H1 (cell line): ENCODE results near the gene PUSL1. TPM values are rescaled to one million over a fixed set of nuclear protein-coding genes. Genes with fewer than 3 reads are reported as not detected.

Experiments used
- CTCF ChIA-PET: fragments of 300-600 bp; sonication (Branson Sonifier 250); formaldehyde crosslinking; loops from one replicate; lab custom pipeline; 2021; ENCODE audit not compliant: partially characterized antibody; lab: Charles Lee
- POLR2A ChIA-PET: fragments of 300-600 bp; sonication (Branson Sonifier 250); formaldehyde crosslinking; loops from one replicate; lab custom pipeline; 2021; ENCODE audit warnings: inconsistent platforms; ENCODE audit not compliant: partially characterized antibody; lab: Charles Lee
- DNase-seq, 2 experiments: peaks; one replicate each; pipeline versions ENCODE4 v3.0.0 to v3.0.0-alpha.2; 2010 to 2022; ENCODE audit warnings: low spot score in 2 of 2, low read depth in 1 of 2, mixed read lengths in 1 of 2
- FAIRE-seq: peaks from 2 replicates; lab custom pipeline; 2011; peaks lifted over from hg19 to GRCh38; lab: Jason Lieb, UNC
- H2AFZ ChIP-seq: 2 replicates; pipeline ENCODE4 v1.8.1; 2012; ENCODE audit warnings: low read length, inconsistent platforms
- H2AK5ac ChIP-seq: 2 replicates; pipeline ENCODE4 v1.6.1; 2013; ENCODE audit warnings: low read depth, low read length
- H2BK120ac ChIP-seq: replicated peaks from 2 replicates; pipeline ENCODE3; 2013; ENCODE audit warnings: low read depth, low read length, inconsistent platforms
- H2BK12ac ChIP-seq: 2 replicates; pipeline ENCODE4 v1.6.1; 2013; ENCODE audit warnings: low read depth, low read length
- H2BK15ac ChIP-seq: 2 replicates; pipeline ENCODE4 v1.6.1; 2013; ENCODE audit warnings: low read length
- H2BK20ac ChIP-seq: 2 replicates; pipeline ENCODE4 v1.6.1; 2013; ENCODE audit warnings: low read length
- H2BK5ac ChIP-seq: 2 replicates; pipeline ENCODE4 v1.6.1; 2013; ENCODE audit warnings: low read depth, low read length
- H3K14ac ChIP-seq: 2 replicates; pipeline ENCODE4 v1.6.1; 2013; ENCODE audit warnings: inconsistent platforms; ENCODE audit not compliant: insufficient read length
- H3K18ac ChIP-seq: 2 replicates; pipeline ENCODE4 v1.6.1; 2013; ENCODE audit warnings: low read length; ENCODE audit errors: extremely low read depth
- H3K23ac ChIP-seq: 2 replicates; pipeline ENCODE4 v1.6.1; 2013; ENCODE audit warnings: inconsistent platforms; ENCODE audit not compliant: insufficient read length
- H3K23me2 ChIP-seq: 2 replicates; pipeline ENCODE4 v1.6.1; 2013; ENCODE audit warnings: low read depth, low read length
- H3K27ac ChIP-seq: 2 replicates; pipeline ENCODE4 v1.6.1; 2011; ENCODE audit warnings: low read depth, low read length, inconsistent platforms
- H3K27me3 ChIP-seq, 4 experiments: replicated peaks in 1 of 4; 1 replicate in 1 of 4; 2 replicates in 3 of 4; pipeline versions ENCODE4 v1.6.1 to v1.8.1; 2011 to 2013; ENCODE audit warnings: low read length in 3 of 4, mild to moderate bottlenecking in 3 of 4, inconsistent platforms in 2 of 4, mixed read lengths in 2 of 4, moderate library complexity in 1 of 4; ENCODE audit not compliant: control insufficient read depth in 3 of 4, insufficient read depth in 3 of 4; ENCODE audit errors: extremely low read depth in 1 of 4
- H3K36me3 ChIP-seq, 4 experiments: 2 replicates each; pipeline versions ENCODE4 v1.6.1 to v1.8.1; 2011 to 2013; ENCODE audit warnings: mild to moderate bottlenecking in 4 of 4, low read length in 3 of 4, moderate library complexity in 2 of 4, control low read depth in 1 of 4, inconsistent platforms in 1 of 4; ENCODE audit not compliant: insufficient read depth in 4 of 4, control insufficient read depth in 2 of 4
- H3K4ac ChIP-seq: replicated peaks from 2 replicates; pipeline ENCODE3; 2013; ENCODE audit warnings: low read length, low read depth, mixed read lengths, inconsistent platforms; ENCODE audit not compliant: insufficient read length
- H3K4me1 ChIP-seq, 4 experiments: replicated peaks in 1 of 4; 1 replicate in 1 of 4; 2 replicates in 3 of 4; pipeline versions ENCODE4 v1.6.1 to v1.8.1; 2011 to 2013; ENCODE audit warnings: low read length in 3 of 4, inconsistent platforms in 2 of 4, mixed read lengths in 1 of 4; ENCODE audit not compliant: insufficient read depth in 4 of 4, control insufficient read depth in 3 of 4
- H3K4me2 ChIP-seq, 2 experiments: 2 replicates each; pipeline versions ENCODE4 v1.6.1 to v1.8.1; 2011 to 2013; ENCODE audit warnings: low read depth in 2 of 2, low read length in 2 of 2, control low read depth in 1 of 2, inconsistent platforms in 1 of 2, mild to moderate bottlenecking in 1 of 2; ENCODE audit not compliant: insufficient read depth in 1 of 2
- H3K4me3 ChIP-seq, 4 experiments: fragments of 200-600, 300-600 bp in 1 of 4; sonication (generic), shearing (Covaris generic), sonication (Bioruptor Twin) in 1 of 4; 2 replicates each; pipeline versions ENCODE4 v1.5.1 to v1.8.1; 2011 to 2016; ENCODE audit warnings: low read length in 4 of 4, low read depth in 3 of 4, control low read depth in 2 of 4, inconsistent platforms in 2 of 4, mild to moderate bottlenecking in 2 of 4, mixed read lengths in 1 of 4, moderate library complexity in 1 of 4; ENCODE audit not compliant: insufficient read depth in 2 of 4; ENCODE audit errors: extremely low read depth in 1 of 4
- H3K56ac ChIP-seq: replicated peaks from 2 replicates; pipeline ENCODE3; 2013; ENCODE audit warnings: low read depth, mild to moderate bottlenecking, mixed read lengths, low read length, inconsistent platforms; ENCODE audit not compliant: insufficient read length
- H3K79me1 ChIP-seq: 2 replicates; pipeline ENCODE4 v1.6.1; 2013; ENCODE audit warnings: low read depth, low read length, control low read depth
- H3K79me2 ChIP-seq, 2 experiments: 2 replicates each; pipeline versions ENCODE4 v1.6.1 to v1.8.1; 2012 to 2013; ENCODE audit warnings: low read length in 2 of 2, mild to moderate bottlenecking in 2 of 2, inconsistent platforms in 1 of 2; ENCODE audit not compliant: insufficient read depth in 2 of 2, control insufficient read depth in 1 of 2
- H3K9ac ChIP-seq, 4 experiments: replicated peaks in 1 of 4; 1 replicate in 1 of 4; 2 replicates in 3 of 4; pipeline versions ENCODE4 v1.6.1 to v1.8.1; 2011 to 2013; ENCODE audit warnings: low read depth in 3 of 4, low read length in 3 of 4, control low read depth in 2 of 4, mild to moderate bottlenecking in 2 of 4, moderate library complexity in 2 of 4, inconsistent platforms in 1 of 4; ENCODE audit errors: extremely low read depth in 1 of 4
- H3K9me3 ChIP-seq, 2 experiments: 2 replicates each; pipeline versions ENCODE4 v1.6.1 to v1.8.1; 2012 to 2013; ENCODE audit warnings: mild to moderate bottlenecking in 2 of 2, moderate library complexity in 2 of 2, control low read depth in 1 of 2, inconsistent platforms in 1 of 2, low read depth in 1 of 2, low read length in 1 of 2, mixed read lengths in 1 of 2; ENCODE audit not compliant: insufficient read depth in 2 of 2
- H4K20me1 ChIP-seq, 2 experiments: replicated peaks in 1 of 2; 2 replicates each; pipeline versions ENCODE3 to v1.8.1; 2011 to 2013; ENCODE audit warnings: inconsistent platforms in 2 of 2, low read length in 2 of 2, mild to moderate bottlenecking in 1 of 2; ENCODE audit not compliant: insufficient read depth in 2 of 2, control insufficient read depth in 1 of 2
- H4K5ac ChIP-seq: 2 replicates; pipeline ENCODE4 v1.6.1; 2013; ENCODE audit warnings: low read length, low read depth, mixed read lengths, inconsistent platforms; ENCODE audit not compliant: insufficient read length
- H4K8ac ChIP-seq: 2 replicates; pipeline ENCODE4 v1.8.0; 2013; ENCODE audit warnings: mild to moderate bottlenecking, moderate library complexity, low read length, inconsistent platforms; ENCODE audit not compliant: insufficient read depth; ENCODE audit errors: extremely low read depth
- H4K91ac ChIP-seq: replicated peaks from 2 replicates; pipeline ENCODE3; 2013; ENCODE audit warnings: low read length, mixed read lengths, inconsistent platforms; ENCODE audit not compliant: insufficient read length
- ASH2L ChIP-seq: fragments of 200-600, 300-600 bp; sonication (generic); IDR thresholded peaks from one replicate; pipeline ENCODE4 v1.7.1; 2017; ENCODE audit warnings: low read length
- BRCA1 ChIP-seq: IDR thresholded peaks from 2 replicates; pipeline ENCODE4 v1.6.1; 2012; ENCODE audit warnings: low read depth, low read length, improper control_type of control experiment
- CHD2 ChIP-seq: IDR thresholded peaks from 2 replicates; pipeline ENCODE4 v1.6.1; 2012; ENCODE audit warnings: low read length, improper control_type of control experiment
- GABPA ChIP-seq: IDR thresholded peaks from 2 replicates; pipeline ENCODE4 v1.6.1; 2011; ENCODE audit warnings: mild to moderate bottlenecking, low read length, moderate library complexity, borderline replicate concordance; ENCODE audit not compliant: insufficient read depth
- POLR2AphosphoS5 ChIP-seq: IDR thresholded peaks from 2 replicates; pipeline ENCODE4 v1.6.1; 2011; ENCODE audit warnings: low read depth, low read length
- RNF2 ChIP-seq: fragments of 200-900, 300-1000 bp; sonication (generic); IDR thresholded peaks from 2 replicates; pipeline ENCODE4 v1.7.1; 2016; ENCODE audit warnings: borderline replicate concordance, low read depth, mild to moderate bottlenecking, antibody characterized with exemption, low read length; ENCODE audit not compliant: poor library complexity, severe bottlenecking; ENCODE audit errors: missing control alignments
- ZNF274 ChIP-seq: IDR thresholded peaks from 2 replicates; pipeline ENCODE4 v1.7.0; 2012; ENCODE audit warnings: low read length, borderline replicate concordance; ENCODE audit errors: extremely low read depth
- WGBS, 2 experiments: shearing (Covaris generic) in 1 of 2; methylation state at CpG; one replicate each; pipeline versions ENCODE4 v1.1.6 to v1.1.7; 2013 to 2015; ENCODE audit warnings: low lambda C conversion rate in 2 of 2, mixed read lengths in 2 of 2, inconsistent platforms in 1 of 2, low coverage in 1 of 2, missing lambda C conversion rate in 1 of 2; ENCODE audit not compliant: insufficient replicate concordance in 2 of 2, insufficient coverage in 1 of 2, insufficient read length in 1 of 2; ENCODE audit errors: extremely low coverage in 1 of 2, missing lambda C conversion rate in 1 of 2; 5-methylcytosine and 5-hydroxymethylcytosine counted together
- polyA plus RNA-seq, 7 experiments: library from polyadenylated mRNA; depleted of rRNA in 3 of 7; stranded (reverse) in 5 of 7; unstranded in 2 of 7; fragments of >200 nt in 5 of 7; fragments of 200-250 nt in 2 of 7; gene quantifications; 1 replicate in 5 of 7; 2 replicates in 1 of 7; 4 replicates in 1 of 7; pipeline versions ENCODE4 v1.2.1 to v1.2.3, GENCODE V29; 2011 to 2013; ENCODE audit warnings: missing spikeins in 2 of 7, mixed read lengths in 2 of 7
- total RNA-seq: library from RNA; stranded (reverse); fragmentation: NEBNext Ultra II Directional; extraction: Animal tissue kit (Norgen Biotek cat#: 25700); gene quantifications from 2 replicates; pipeline ENCODE4 v1.2.1, GENCODE V29; 2021

The PUSL1 gene
- total and polyA plus RNA-seq, 2 of the 8 experiments (the other 6 are each of a cell fraction or from before 2014, with no cell fraction given) = 38.8 to 87.4 TPM

DNA sequence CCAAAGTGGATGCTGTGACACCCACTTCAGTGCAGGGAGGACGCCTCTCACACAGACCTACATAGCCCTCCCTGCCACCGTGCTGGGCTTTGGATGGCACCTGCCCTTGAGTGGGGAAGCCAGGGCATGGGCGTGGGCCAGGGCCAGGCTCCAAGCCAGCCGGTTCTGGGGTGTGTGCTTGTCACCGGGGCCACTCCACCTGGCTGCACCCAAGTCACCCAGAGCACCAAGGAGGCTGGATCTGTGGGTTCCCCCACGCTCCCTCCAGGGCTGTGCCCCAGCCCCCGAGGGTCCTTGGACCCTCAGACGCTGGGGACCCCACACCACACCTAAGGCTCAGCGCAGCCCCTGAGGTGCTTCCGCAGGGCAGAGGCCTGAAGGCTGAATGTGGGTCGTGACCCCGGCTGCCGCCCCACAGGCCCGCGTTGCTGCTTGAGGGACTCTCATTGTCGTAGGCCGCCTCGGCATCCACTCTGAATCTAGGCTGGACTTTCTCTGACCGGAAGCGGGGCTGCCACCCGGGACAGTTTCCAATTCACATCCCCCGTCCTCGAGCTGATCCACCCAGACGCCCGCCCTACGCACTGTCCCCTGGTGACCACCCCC lies 48.5 kb downstream of the PUSL1 start:
- Histone ChIP-seq H3K9me3 (no peaks in the 10 kb centered on the region), H4K20me1 (peaks cover 0 to 3% of the 10 kb centered on the region in 2 experiments), H3K9ac (no peak overlapping the region), H2BK12ac (peak overlapping the region; percentile 50; the same call in 1 of the 2 replicates), H3K79me1 (no peaks in the 10 kb centered on the region), H3K18ac (no peak overlapping the region), H4K91ac (peak overlapping the region; percentile 73), H3K4me2 (no peak overlapping the region), H2AK5ac (peak overlapping the region; percentile 53; the same call in 1 of the 2 replicates), H3K4ac (no peak overlapping the region), H2BK120ac (no peak overlapping the region), H4K8ac (no peak overlapping the region), H3K27ac (no peak overlapping the region), H3K4me3 (no peak overlapping the region), H2BK15ac (no peak overlapping the region), H2BK5ac (0 out of 2 replicates have a peak overlapping the region, but pooled peaks have one; percentile 24), H2AFZ (no peak overlapping the region), H3K27me3 (peaks cover 9 to 17% (median 14%) of the 10 kb centered on the region in 4 experiments), H2BK20ac (peak overlapping the region; percentile 7; the same call in 1 of the 2 replicates), H3K79me2 (no peaks in the 10 kb centered on the region), H3K23me2 (peaks cover 14% of the 10 kb centered on the region), H3K56ac (no peak overlapping the region), H4K5ac (no peak overlapping the region), H3K23ac (no peak overlapping the region), H3K36me3 (no peaks in the 10 kb centered on the region), H3K4me1 (peaks cover 2 to 48% (median 34%) of the 10 kb centered on the region in 4 experiments), H3K14ac (no peak overlapping the region)
- CTCF ChIA-PET = interaction anchor here (1.1 to 2.9 kb wide), 3 partner anchors 12 to 46 kb away, joined by 3 to 18 read pairs (median 3); no protein-coding TSS in a partner anchor
- TF ChIP-seq CHD2 (no peak), BRCA1 (no peak), ZNF274 (no peak), POLR2AphosphoS5 (no peak), ASH2L (no peak), RNF2 (no peak), GABPA (no peak)
- POLR2A ChIA-PET = interaction anchor here (1.2 to 4.0 kb wide), 5 partner anchors 14 to 64 kb away, joined by 3 to 19 read pairs (median 4); partner anchors contain the start of genes ANKRD65, AURKAIP1, CCNL2 and MRPL20
- FAIRE-seq (no peak), DNase-seq (no peak)
- 95% methylated on average over 23 of the region's 26 CpGs; no CpG with 5 or more reads in 1 of the 2 experiments for WGBS, 2 experiments
